Mesendoderm (in vitro differentiated cells): ENCODE measurements around the gene COL20A1.
"Not testable (repeated sequence)": the region's sequence is repeated elsewhere in the genome, so short reads cannot be mapped to it uniquely, and the experiment has no call there.

Experiments used
- DNase-seq: peaks from one replicate; pipeline ENCODE4 v3.0.0; 2013
- H2AK5ac ChIP-seq: 2 replicates; pipeline ENCODE4 v1.6.1; 2013; ENCODE audit warnings: low read length, inconsistent platforms
- H2BK120ac ChIP-seq: 2 replicates; pipeline ENCODE4 v1.6.1; 2013; ENCODE audit warnings: low read depth, mild to moderate bottlenecking, low read length, moderate library complexity, mixed read lengths
- H2BK15ac ChIP-seq: replicated peaks from 2 replicates; pipeline ENCODE4 v1.6.1; 2013; ENCODE audit warnings: low read depth, mild to moderate bottlenecking, moderate library complexity
- H2BK5ac ChIP-seq: 2 replicates; pipeline ENCODE4 v1.6.1; 2013; ENCODE audit warnings: low read length, inconsistent platforms
- H3K18ac ChIP-seq: 2 replicates; pipeline ENCODE4 v1.6.1; 2013; ENCODE audit warnings: mild to moderate bottlenecking, low read length, mixed read lengths
- H3K23ac ChIP-seq: one replicate; pipeline ENCODE4 v1.6.1; 2013; ENCODE audit warnings: low read length
- H3K27ac ChIP-seq: 2 replicates; pipeline ENCODE4 v1.5.1; 2013; ENCODE audit warnings: low read depth, mild to moderate bottlenecking, inconsistent platforms, low read length, moderate library complexity
- H3K27me3 ChIP-seq: 2 replicates; pipeline ENCODE4 v1.6.1; 2013; ENCODE audit warnings: low read length, control low read depth, mild to moderate bottlenecking, inconsistent platforms; ENCODE audit not compliant: insufficient read depth, poor library complexity
- H3K36me3 ChIP-seq: 2 replicates; pipeline ENCODE4 v1.6.1; 2013; ENCODE audit warnings: low read length, inconsistent platforms; ENCODE audit not compliant: control insufficient read depth, insufficient read depth
- H3K4ac ChIP-seq: one replicate; pipeline ENCODE4 v1.6.1; 2013; ENCODE audit warnings: low read depth, mild to moderate bottlenecking, low read length, moderate library complexity
- H3K4me1 ChIP-seq: 2 replicates; pipeline ENCODE4 v1.6.1; 2013; ENCODE audit warnings: low read depth, low read length, inconsistent platforms; ENCODE audit not compliant: control insufficient read depth
- H3K4me2 ChIP-seq: 2 replicates; pipeline ENCODE4 v1.6.1; 2013; ENCODE audit warnings: low read length
- H3K4me3 ChIP-seq: 2 replicates; pipeline ENCODE4 v1.5.1; 2013; ENCODE audit warnings: mild to moderate bottlenecking, low read length
- H3K56ac ChIP-seq: one replicate; pipeline ENCODE4 v1.6.1; 2013; ENCODE audit warnings: low read length
- H3K79me1 ChIP-seq: 2 replicates; pipeline ENCODE4 v1.6.1; 2013; ENCODE audit warnings: low read length, inconsistent platforms
- H3K79me2 ChIP-seq: 2 replicates; pipeline ENCODE4 v1.6.1; 2013; ENCODE audit warnings: mild to moderate bottlenecking, low read length; ENCODE audit not compliant: control insufficient read depth, insufficient read depth
- H3K9ac ChIP-seq: 2 replicates; pipeline ENCODE4 v1.6.1; 2013; ENCODE audit warnings: low read length, inconsistent platforms
- H4K5ac ChIP-seq: one replicate; pipeline ENCODE4 v1.6.1; 2013; ENCODE audit warnings: low read length
- H4K8ac ChIP-seq: one replicate; pipeline ENCODE4 v1.6.1; 2013; ENCODE audit warnings: low read depth, mild to moderate bottlenecking, control low read depth, low read length, moderate library complexity
- WGBS: extraction: QIAGEN DNeasy Blood & Tissue Kit; methylation state at CpG from one replicate; pipeline ENCODE4 v1.1.7; 2013; ENCODE audit warnings: low lambda C conversion rate, missing lambda C conversion rate; ENCODE audit not compliant: insufficient coverage; ENCODE audit errors: extremely low coverage; 5-methylcytosine and 5-hydroxymethylcytosine counted together

The COL20A1 gene

DNA sequence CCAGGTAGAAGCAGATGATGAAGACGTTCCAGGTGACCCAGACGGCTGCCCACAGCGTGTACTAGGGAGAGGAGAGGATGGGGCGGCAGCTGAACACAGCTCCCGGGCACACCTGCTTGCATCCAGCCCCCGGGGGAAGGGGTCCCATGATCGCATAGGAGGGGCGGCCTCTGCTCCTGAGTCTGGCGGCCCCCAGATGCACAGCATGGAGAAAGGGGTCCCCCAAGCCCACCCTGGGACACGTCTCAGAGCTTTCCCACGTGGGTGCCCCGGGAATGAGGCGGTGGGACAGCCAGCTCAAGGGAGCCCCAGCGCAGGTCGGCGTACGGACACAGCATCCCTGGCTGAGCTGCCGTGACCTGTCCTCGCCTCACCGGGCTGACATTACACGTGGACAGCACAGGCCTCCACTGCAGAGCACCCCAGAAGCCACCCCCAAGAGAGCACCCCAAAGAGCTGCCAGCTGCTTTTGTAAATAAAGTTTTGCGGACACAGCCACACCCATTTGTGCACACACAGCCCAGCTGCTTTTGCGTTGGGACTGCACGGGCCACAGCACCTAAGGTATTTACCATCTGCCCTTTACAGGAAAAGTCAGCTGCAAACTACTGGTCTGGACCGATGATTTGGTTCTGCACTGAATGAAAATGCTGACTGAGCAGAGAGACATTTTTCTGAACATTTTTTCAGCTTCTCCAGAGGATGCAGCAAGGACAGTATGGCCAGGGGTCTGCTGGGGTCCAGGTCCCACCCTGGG is 44.0 kb upstream of the COL20A1 start:
- Histone ChIP-seq H3K79me2 (no peaks in the 10 kb centered on the region), H3K79me1 (no peaks in the 10 kb centered on the region), H2BK15ac (no peak overlapping the region), H2BK120ac (no peak overlapping the region), H3K4me3 (no peak overlapping the region), H3K23ac (no peak overlapping the region), H4K5ac (no peak overlapping the region), H3K56ac (no peak overlapping the region), H3K18ac (no peak overlapping the region), H2BK5ac (no peak overlapping the region), H3K4me1 (no peaks in the 10 kb centered on the region), H2AK5ac (no peak overlapping the region), H3K27me3 (peaks cover 3% of the 10 kb centered on the region), H3K4me2 (no peak overlapping the region), H3K27ac (no peak overlapping the region), H3K36me3 (no peaks in the 10 kb centered on the region), H3K4ac (no peak overlapping the region), H4K8ac (no peak overlapping the region), H3K9ac (no peak overlapping the region)
- DNase-seq: no peak
- no CpG with 5 or more reads among the region's 25 CpGs for WGBS

DNA sequence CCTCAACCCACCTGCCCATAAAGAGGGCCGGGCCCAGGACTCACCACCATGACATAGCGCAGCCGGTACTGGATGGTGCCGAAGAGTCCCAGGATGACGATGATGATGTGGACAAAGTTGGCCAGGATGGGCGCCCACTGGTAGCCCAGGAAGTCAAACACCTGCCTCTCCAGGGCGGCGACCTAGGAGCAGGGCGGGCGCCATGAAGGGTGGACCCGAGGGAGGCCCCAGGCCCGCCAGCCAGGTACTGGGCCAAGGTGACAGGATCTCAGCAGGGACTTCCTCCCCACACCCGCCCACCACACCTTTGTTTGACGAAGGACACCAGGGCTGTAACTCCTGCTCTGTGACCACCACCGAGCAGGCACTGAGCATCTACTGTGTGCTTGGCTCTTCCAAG is 43.1 kb upstream of the COL20A1 start:
- no peak overlapping the region for H2BK120ac ChIP-seq
- no peak for DNase-seq
- WGBS: no CpG with 5 or more reads among the region's 15 CpGs
- H4K5ac ChIP-seq: no peak overlapping the region
- H3K36me3 ChIP-seq: no peaks in the 10 kb centered on the region
- no peak overlapping the region for H2AK5ac ChIP-seq
- H3K4ac ChIP-seq: no peak overlapping the region
- H3K27ac ChIP-seq: no peak overlapping the region
- H3K56ac ChIP-seq: no peak overlapping the region
- no peak overlapping the region for H3K23ac ChIP-seq
- no peak overlapping the region for H4K8ac ChIP-seq
- no peaks in the 10 kb centered on the region for H3K79me2 ChIP-seq
- H2BK15ac ChIP-seq: no peak overlapping the region
- peaks cover 5% of the 10 kb centered on the region for H3K27me3 ChIP-seq
- H3K4me2 ChIP-seq: no peak overlapping the region
- H2BK5ac ChIP-seq: no peak overlapping the region
- no peak overlapping the region for H3K18ac ChIP-seq
- H3K4me3 ChIP-seq: no peak overlapping the region
- no peaks in the 10 kb centered on the region for H3K79me1 ChIP-seq
- no peak overlapping the region for H3K9ac ChIP-seq
- H3K4me1 ChIP-seq: no peaks in the 10 kb centered on the region

DNA sequence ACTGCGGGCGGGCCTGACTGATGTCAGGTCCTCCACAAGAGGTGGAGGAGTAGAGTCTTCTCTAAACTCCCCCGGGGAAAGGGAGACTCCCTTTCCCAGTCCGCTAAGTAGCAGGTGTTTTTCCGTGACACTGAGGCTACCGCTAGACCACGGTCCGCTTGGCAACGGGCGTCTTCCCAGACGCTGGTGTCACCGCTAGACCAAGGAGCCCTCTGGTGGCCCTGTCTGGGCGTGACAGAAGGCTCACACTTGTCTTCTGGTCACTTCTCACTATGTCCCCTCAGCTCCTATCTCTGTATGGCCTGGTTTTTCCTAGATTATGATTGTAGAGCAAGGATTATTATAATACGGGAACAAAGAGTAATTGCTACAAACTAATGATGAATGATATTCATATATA is 41.6 kb upstream of the COL20A1 start:
- not testable (repeated sequence) for H3K27ac ChIP-seq, H3K4me2 ChIP-seq, H4K5ac ChIP-seq, H3K36me3 ChIP-seq, H3K18ac ChIP-seq, H3K23ac ChIP-seq, H2BK15ac ChIP-seq, DNase-seq, H2BK5ac ChIP-seq, H3K4me1 ChIP-seq, H3K9ac ChIP-seq, H3K56ac ChIP-seq, H3K79me1 ChIP-seq, H4K8ac ChIP-seq, H3K27me3 ChIP-seq, H3K4ac ChIP-seq, H2BK120ac ChIP-seq, H2AK5ac ChIP-seq, H3K79me2 ChIP-seq, H3K4me3 ChIP-seq
- no CpG with 5 or more reads among the region's 14 CpGs for WGBS

DNA sequence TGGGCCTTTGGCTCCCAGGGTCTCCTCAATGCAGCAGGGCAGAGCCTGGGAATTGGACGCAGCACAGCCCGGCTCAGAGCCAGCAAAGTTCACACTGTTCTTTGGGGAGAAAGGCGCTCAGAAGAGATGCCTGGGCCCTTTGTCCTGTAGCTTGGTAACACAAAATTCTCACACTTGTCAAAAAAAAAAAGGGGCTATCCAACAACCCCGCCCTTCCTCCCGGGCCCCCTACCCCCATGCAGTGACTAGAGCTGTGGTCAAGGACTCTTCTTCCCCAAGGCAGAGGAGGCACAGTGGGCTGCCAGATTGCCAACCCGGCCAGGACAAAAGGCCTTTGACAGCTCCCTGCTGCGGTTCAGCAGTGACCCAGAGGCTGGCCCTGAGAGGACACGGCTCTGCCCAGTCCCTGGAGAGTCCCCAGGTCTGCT is 40.7 kb upstream of the COL20A1 start:
- Histone ChIP-seq H3K4me3 (no peak overlapping the region), H3K18ac (no peak overlapping the region), H2BK120ac (no peak overlapping the region), H3K36me3 (no peaks in the 10 kb centered on the region), H4K8ac (no peak overlapping the region), H4K5ac (no peak overlapping the region), H3K9ac (no peak overlapping the region), H2BK5ac (no peak overlapping the region), H3K4ac (no peak overlapping the region), H3K79me1 (no peaks in the 10 kb centered on the region), H2BK15ac (no peak overlapping the region), H3K79me2 (no peaks in the 10 kb centered on the region), H3K27ac (no peak overlapping the region), H2AK5ac (no peak overlapping the region), H3K56ac (no peak overlapping the region), H3K4me1 (no peaks in the 10 kb centered on the region), H3K4me2 (no peak overlapping the region), H3K27me3 (peaks cover 10% of the 10 kb centered on the region), H3K23ac (no peak overlapping the region)
- no peak for DNase-seq
- WGBS: no CpG with 5 or more reads among the region's 8 CpGs

DNA sequence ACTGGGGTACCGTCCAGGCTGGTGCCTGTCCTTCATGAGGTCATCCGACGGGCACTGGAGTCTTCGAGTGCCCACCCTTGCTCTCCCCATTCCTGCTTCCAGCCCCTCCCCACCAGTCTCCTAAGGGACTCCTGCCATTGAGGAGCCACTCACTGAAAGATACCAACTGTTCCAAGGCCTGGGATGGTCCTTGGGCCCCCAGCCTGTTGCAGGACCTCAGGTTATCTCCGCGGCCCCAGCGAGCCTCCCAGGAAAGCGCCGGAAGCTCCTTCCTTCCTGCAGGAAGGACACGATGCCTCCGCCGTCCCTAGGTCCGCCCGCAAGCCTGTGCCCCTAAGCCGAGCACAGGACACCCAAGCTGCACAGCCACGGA is 39.9 kb upstream of the COL20A1 start:
- Histone ChIP-seq H3K9ac (peak overlapping the region; percentile 26), H2BK15ac (no peak overlapping the region), H3K4me3 (no peak overlapping the region), H3K4ac (no peak overlapping the region), H3K27me3 (peaks cover 10% of the 10 kb centered on the region), H3K4me1 (no peaks in the 10 kb centered on the region), H3K79me2 (no peaks in the 10 kb centered on the region), H3K56ac (no peak overlapping the region), H4K5ac (no peak overlapping the region), H3K36me3 (no peaks in the 10 kb centered on the region), H2BK120ac (no peak overlapping the region), H3K23ac (no peak overlapping the region), H4K8ac (no peak overlapping the region), H3K27ac (no peak overlapping the region), H3K4me2 (peak overlapping the region; percentile 35), H3K79me1 (no peaks in the 10 kb centered on the region), H2AK5ac (no peak overlapping the region), H2BK5ac (no peak overlapping the region), H3K18ac (no peak overlapping the region)
- no CpG with 5 or more reads among the region's 16 CpGs for WGBS
- no peak for DNase-seq
